ENCODE measurements around the gene TMEM273.

Gene TMEM273

GRCh38 chr10:49108656-49109055, 79.5 kb downstream of the TMEM273 start:
- no peak overlapping the region for H3K4me3 ChIP-seq (ENCODE audit: low read depth, low read length)
- DNase-seq (ENCODE audit: low read depth), result no peak
- TF ChIP-seq CTCF (IDR thresholded peaks at IDR 0.05; ENCODE audit: low read depth, low read length, missing control alignments), result no peak

- TF ChIP-seq CTCF (IDR thresholded peaks at IDR 0.05; ENCODE audit: low read depth, low read length, missing control alignments), result no peak
- no peak for DNase-seq (ENCODE audit: low read depth)
Measured at GRCh38 chr10:49107887-49108267, 80.3 kb downstream of the TMEM273 start.

GRCh38 chr10:49107111-49107886, 80.9 kb downstream of the TMEM273 start:
- H3K4me3 ChIP-seq (ENCODE audit: low read depth, low read length), result no peak overlapping the region
- DNase-seq (ENCODE audit: low read depth), result no peak
- TF ChIP-seq CTCF (IDR thresholded peaks at IDR 0.05; ENCODE audit: low read depth, low read length, missing control alignments), result no peak

More at GRCh38 chr10:49107887-49108267, 80.3 kb downstream of the TMEM273 start:
- H3K4me3 ChIP-seq (ENCODE audit: low read depth, low read length), result no peak overlapping the region

GRCh38 chr10:49106451-49106850, 81.7 kb downstream of the TMEM273 start:
- H3K4me3 ChIP-seq (ENCODE audit: low read depth, low read length), result no peak overlapping the region
- DNase-seq (ENCODE audit: low read depth), result no peak
- TF ChIP-seq CTCF (IDR thresholded peaks at IDR 0.05; ENCODE audit: low read depth, low read length, missing control alignments), result no peak

GRCh38 chr10:49105076-49105475, 83.1 kb downstream of the TMEM273 start:
- DNase-seq (ENCODE audit: low read depth), result no peak
- H3K4me3 ChIP-seq (ENCODE audit: low read depth, low read length), result no peak overlapping the region
- no peak for TF ChIP-seq CTCF (IDR thresholded peaks at IDR 0.05; ENCODE audit: low read depth, low read length, missing control alignments)
